ENCODE measurements around the gene ZNF274. TPM values are rescaled to one million over a fixed set of nuclear protein-coding genes. Genes with fewer than 3 reads are reported as not detected.

The ZNF274 gene
- polyA plus RNA-seq, 4 donors: 13.0 to 24.0 (median 19.5) TPM

Other genes with a start within 250 kb of the ZNF274 start
- gene ZNF418, start 247.7 kb upstream of the ZNF274 start, polyA plus RNA-seq (ENCODE audit: insufficient read length in 4 of 4): 10 to 100 TPM; 15.4 to 27.7 (median 24.1) TPM
- gene ZNF256, start 235.4 kb upstream of the ZNF274 start, polyA plus RNA-seq (ENCODE audit: insufficient read length in 4 of 4): 10 to 100 TPM in 2 of 4 donors, 1 to 10 TPM in 2; 7.3 to 10.8 (median 9.1) TPM
- 1 to 10 TPM; 1.3 to 3.1 (median 2.2) TPM for gene C19orf18, start 208.5 kb upstream of the ZNF274 start, polyA plus RNA-seq (ENCODE audit: insufficient read length in 4 of 4)
- 10 to 100 TPM; 20.2 to 34.4 (median 30.8) TPM for gene ZNF606, start 180.2 kb upstream of the ZNF274 start, polyA plus RNA-seq (ENCODE audit: insufficient read length in 4 of 4)
- gene ZSCAN1, start 149.0 kb upstream of the ZNF274 start, polyA plus RNA-seq (ENCODE audit: insufficient read length in 4 of 4): 1 to 10 TPM; 1.4 to 7.7 (median 2.5) TPM
- gene ZNF135, start 123.8 kb upstream of the ZNF274 start, polyA plus RNA-seq (ENCODE audit: insufficient read length in 4 of 4): 10 to 100 TPM; 22.1 to 28.6 (median 23.9) TPM
- 100 to 1,000 TPM in 1 of 4 donors, 10 to 100 TPM in 3; 76.2 to 122 (median 83.3) TPM for gene ZSCAN18, start 84.8 kb upstream of the ZNF274 start, polyA plus RNA-seq (ENCODE audit: insufficient read length in 4 of 4)
- 10 to 100 TPM; 17.7 to 24.3 (median 22.1) TPM for gene ZNF329, start 32.3 kb upstream of the ZNF274 start, polyA plus RNA-seq (ENCODE audit: insufficient read length in 4 of 4)
- gene ZNF544, start 45.9 kb downstream of the ZNF274 start, polyA plus RNA-seq (ENCODE audit: insufficient read length in 4 of 4): 10 to 100 TPM; 23.4 to 40.1 (median 34.6) TPM
- 1 to 10 TPM; 5.5 to 8.8 (median 8.0) TPM for gene ZNF8, start 95.9 kb downstream of the ZNF274 start, polyA plus RNA-seq (ENCODE audit: insufficient read length in 4 of 4)
- gene ERVK3-1, start 122.3 kb downstream of the ZNF274 start, polyA plus RNA-seq (ENCODE audit: insufficient read length in 4 of 4): 10 to 100 TPM; 42.7 to 53.2 (median 46.3) TPM
- 1 to 10 TPM; 3.5 to 4.2 (median 3.8) TPM for gene ZSCAN22, start 143.9 kb downstream of the ZNF274 start, polyA plus RNA-seq (ENCODE audit: insufficient read length in 4 of 4)
- gene A1BG, start 170.4 kb downstream of the ZNF274 start, polyA plus RNA-seq (ENCODE audit: insufficient read length in 4 of 4): 1 to 10 TPM in 3 of 4 donors, under 1 TPM in 1; 0.89 to 1.9 (median 1.3) TPM
- gene ZNF497, start 179.7 kb downstream of the ZNF274 start, polyA plus RNA-seq (ENCODE audit: insufficient read length in 4 of 4): 1 to 10 TPM; 2.9 to 6.5 (median 3.8) TPM
- gene ZNF837, start 198.0 kb downstream of the ZNF274 start, polyA plus RNA-seq (ENCODE audit: insufficient read length in 4 of 4): 1 to 10 TPM; 1.9 to 5.0 (median 2.5) TPM
- gene RPS5, start 204.2 kb downstream of the ZNF274 start, polyA plus RNA-seq (ENCODE audit: insufficient read length in 4 of 4): 1,000 to 10,000 TPM in 1 of 4 donors, 100 to 1,000 TPM in 3; 837 to 1,018 (median 886) TPM
- not detected for gene RNF225, start 212.6 kb downstream of the ZNF274 start, polyA plus RNA-seq (ENCODE audit: insufficient read length in 4 of 4)
- 10 to 100 TPM; 12.2 to 13.6 (median 12.7) TPM for gene ZNF584, start 225.6 kb downstream of the ZNF274 start, polyA plus RNA-seq (ENCODE audit: insufficient read length in 4 of 4)